ENCODE data around the gene TMEM63A. TPM values are rescaled to one million over a fixed set of nuclear protein-coding genes. Genes with fewer than 3 reads are reported as not detected.

TMEM63A gene
- total RNA-seq, 1 experiment from 2014 or later: 91.7 TPM

DNA sequence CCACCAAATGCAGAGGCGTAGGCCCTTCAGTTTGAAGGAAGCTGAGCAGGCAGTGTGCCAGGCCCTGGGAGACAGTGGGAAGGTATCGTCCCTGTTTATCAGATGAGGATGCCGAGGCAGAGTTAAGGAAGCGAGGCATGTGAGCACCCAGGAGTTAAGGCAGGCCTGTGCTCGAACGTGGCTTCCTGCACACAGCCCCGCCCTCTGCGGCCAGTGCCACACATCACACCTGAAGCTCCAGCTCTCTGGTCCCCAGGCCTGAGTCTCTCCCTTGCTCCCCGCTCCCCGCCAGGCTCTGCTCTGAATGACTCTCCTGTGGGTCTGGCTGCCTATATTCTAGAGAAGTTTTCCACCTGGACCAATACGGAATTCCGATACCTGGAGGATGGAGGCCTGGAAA, 40.1 kb downstream of the TMEM63A start (continued):
- TF ChIP-seq, protein P1, sequence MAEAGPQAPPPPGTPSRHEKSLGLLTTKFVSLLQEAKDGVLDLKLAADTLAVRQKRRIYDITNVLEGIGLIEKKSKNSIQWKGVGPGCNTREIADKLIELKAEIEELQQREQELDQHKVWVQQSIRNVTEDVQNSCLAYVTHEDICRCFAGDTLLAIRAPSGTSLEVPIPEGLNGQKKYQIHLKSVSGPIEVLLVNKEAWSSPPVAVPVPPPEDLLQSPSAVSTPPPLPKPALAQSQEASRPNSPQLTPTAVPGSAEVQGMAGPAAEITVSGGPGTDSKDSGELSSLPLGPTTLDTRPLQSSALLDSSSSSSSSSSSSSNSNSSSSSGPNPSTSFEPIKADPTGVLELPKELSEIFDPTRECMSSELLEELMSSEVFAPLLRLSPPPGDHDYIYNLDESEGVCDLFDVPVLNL (CRISPR knock-in tag; IDR thresholded peaks at IDR 0.05; ENCODE audit: borderline replicate concordance, low read depth): no peak

DNA sequence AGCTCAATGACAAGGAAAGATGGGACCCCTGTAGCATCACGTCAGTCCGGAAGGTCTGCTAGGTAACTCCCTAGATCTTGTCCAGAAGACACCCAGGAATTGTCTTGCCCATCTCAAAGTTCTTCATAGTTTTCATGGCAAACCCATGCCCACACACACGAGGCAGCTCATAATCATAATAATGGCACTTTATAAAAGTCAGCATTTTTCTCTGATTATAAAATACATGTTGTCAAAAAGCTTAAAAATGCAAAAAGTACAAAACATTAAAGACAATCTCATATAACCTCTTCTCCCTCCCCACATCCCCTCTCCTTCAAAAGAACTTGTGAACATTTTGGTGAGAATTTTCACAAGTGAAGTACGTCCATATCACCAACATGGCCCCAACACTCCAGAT, 41.5 kb downstream of the TMEM63A start:
- H3K4me1 Mint-ChIP-seq: peaks cover 7% of the 10 kb centered on the region
- H3K36me3 Mint-ChIP-seq: peaks cover 26% of the 10 kb centered on the region
- no peaks in the 10 kb centered on the region for H3K9me3 Mint-ChIP-seq
- no peak overlapping the region for H3K27ac Mint-ChIP-seq
- DNase-seq (ENCODE audit: low spot score) (no peak), ATAC-seq (no peak)
- no peak overlapping the region for H3K4me3 Mint-ChIP-seq
- TF ChIP-seq, protein P2, sequence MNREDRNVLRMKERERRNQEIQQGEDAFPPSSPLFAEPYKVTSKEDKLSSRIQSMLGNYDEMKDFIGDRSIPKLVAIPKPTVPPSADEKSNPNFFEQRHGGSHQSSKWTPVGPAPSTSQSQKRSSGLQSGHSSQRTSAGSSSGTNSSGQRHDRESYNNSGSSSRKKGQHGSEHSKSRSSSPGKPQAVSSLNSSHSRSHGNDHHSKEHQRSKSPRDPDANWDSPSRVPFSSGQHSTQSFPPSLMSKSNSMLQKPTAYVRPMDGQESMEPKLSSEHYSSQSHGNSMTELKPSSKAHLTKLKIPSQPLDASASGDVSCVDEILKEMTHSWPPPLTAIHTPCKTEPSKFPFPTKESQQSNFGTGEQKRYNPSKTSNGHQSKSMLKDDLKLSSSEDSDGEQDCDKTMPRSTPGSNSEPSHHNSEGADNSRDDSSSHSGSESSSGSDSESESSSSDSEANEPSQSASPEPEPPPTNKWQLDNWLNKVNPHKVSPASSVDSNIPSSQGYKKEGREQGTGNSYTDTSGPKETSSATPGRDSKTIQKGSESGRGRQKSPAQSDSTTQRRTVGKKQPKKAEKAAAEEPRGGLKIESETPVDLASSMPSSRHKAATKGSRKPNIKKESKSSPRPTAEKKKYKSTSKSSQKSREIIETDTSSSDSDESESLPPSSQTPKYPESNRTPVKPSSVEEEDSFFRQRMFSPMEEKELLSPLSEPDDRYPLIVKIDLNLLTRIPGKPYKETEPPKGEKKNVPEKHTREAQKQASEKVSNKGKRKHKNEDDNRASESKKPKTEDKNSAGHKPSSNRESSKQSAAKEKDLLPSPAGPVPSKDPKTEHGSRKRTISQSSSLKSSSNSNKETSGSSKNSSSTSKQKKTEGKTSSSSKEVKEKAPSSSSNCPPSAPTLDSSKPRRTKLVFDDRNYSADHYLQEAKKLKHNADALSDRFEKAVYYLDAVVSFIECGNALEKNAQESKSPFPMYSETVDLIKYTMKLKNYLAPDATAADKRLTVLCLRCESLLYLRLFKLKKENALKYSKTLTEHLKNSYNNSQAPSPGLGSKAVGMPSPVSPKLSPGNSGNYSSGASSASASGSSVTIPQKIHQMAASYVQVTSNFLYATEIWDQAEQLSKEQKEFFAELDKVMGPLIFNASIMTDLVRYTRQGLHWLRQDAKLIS (CRISPR knock-in tag; IDR thresholded peaks at IDR 0.05; ENCODE audit: borderline replicate concordance): no peak
- TF ChIP-seq SMAD4 (CRISPR knock-in tag; IDR thresholded peaks at IDR 0.05): no peak
- TF ChIP-seq, protein P3, sequence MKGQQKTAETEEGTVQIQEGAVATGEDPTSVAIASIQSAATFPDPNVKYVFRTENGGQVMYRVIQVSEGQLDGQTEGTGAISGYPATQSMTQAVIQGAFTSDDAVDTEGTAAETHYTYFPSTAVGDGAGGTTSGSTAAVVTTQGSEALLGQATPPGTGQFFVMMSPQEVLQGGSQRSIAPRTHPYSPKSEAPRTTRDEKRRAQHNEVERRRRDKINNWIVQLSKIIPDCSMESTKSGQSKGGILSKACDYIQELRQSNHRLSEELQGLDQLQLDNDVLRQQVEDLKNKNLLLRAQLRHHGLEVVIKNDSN (CRISPR knock-in tag; IDR thresholded peaks at IDR 0.05): no peak
- TF ChIP-seq, protein P4, sequence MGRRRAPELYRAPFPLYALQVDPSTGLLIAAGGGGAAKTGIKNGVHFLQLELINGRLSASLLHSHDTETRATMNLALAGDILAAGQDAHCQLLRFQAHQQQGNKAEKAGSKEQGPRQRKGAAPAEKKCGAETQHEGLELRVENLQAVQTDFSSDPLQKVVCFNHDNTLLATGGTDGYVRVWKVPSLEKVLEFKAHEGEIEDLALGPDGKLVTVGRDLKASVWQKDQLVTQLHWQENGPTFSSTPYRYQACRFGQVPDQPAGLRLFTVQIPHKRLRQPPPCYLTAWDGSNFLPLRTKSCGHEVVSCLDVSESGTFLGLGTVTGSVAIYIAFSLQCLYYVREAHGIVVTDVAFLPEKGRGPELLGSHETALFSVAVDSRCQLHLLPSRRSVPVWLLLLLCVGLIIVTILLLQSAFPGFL (CRISPR knock-in tag; IDR thresholded peaks at IDR 0.05; ENCODE audit: borderline replicate concordance): no peak
- ChIA-PET POLR2A (no interaction called here), CTCF (interaction anchor here (1.1 kb wide), 1 partner anchor 30 kb away, joined by 3 read pairs; no protein-coding TSS in a partner anchor)
- no peaks in the 10 kb centered on the region for H3K27me3 Mint-ChIP-seq (ENCODE audit: low read depth)

DNA sequence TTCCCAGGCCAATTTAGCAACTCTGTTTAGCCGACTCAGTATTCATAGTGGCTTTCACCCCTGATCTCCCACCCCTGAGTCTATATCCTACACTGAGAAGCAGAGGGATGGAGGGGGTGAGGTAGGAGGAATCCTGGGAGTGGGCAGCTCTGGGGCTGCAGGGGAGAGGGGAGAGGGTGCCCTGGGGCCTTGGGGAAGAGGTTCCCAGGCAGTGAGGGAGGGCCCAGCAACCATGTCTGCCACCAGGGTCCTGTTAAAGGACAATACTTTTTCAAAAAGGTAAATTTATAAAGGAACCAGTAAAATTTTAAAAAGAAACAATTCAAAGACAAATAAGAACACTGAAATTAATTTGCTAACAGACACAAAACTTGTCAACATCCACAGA, 42.0 kb downstream of the TMEM63A start:
- CTCF ChIA-PET: no interaction called here
- DNase-seq (ENCODE audit: low spot score) (no peak), ATAC-seq (no peak)
- Mint-ChIP-seq H3K9me3 (no peaks in the 10 kb centered on the region), H3K36me3 (peaks cover 28% of the 10 kb centered on the region), H3K4me1 (peaks cover 4% of the 10 kb centered on the region; the same call in 1 of the 2 replicates), H3K27ac (no peak overlapping the region), H3K27me3 (ENCODE audit: low read depth) (no peaks in the 10 kb centered on the region), H3K4me3 (no peak overlapping the region)
- POLR2A ChIA-PET: no interaction called here
- TF ChIP-seq, protein P4 (CRISPR knock-in tag; IDR thresholded peaks at IDR 0.05; ENCODE audit: borderline replicate concordance): no peak
- TF ChIP-seq, protein P5, sequence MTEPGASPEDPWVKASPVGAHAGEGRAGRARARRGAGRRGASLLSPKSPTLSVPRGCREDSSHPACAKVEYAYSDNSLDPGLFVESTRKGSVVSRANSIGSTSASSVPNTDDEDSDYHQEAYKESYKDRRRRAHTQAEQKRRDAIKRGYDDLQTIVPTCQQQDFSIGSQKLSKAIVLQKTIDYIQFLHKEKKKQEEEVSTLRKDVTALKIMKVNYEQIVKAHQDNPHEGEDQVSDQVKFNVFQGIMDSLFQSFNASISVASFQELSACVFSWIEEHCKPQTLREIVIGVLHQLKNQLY (CRISPR knock-in tag; IDR thresholded peaks at IDR 0.05): no peak
- TF ChIP-seq, protein P6, sequence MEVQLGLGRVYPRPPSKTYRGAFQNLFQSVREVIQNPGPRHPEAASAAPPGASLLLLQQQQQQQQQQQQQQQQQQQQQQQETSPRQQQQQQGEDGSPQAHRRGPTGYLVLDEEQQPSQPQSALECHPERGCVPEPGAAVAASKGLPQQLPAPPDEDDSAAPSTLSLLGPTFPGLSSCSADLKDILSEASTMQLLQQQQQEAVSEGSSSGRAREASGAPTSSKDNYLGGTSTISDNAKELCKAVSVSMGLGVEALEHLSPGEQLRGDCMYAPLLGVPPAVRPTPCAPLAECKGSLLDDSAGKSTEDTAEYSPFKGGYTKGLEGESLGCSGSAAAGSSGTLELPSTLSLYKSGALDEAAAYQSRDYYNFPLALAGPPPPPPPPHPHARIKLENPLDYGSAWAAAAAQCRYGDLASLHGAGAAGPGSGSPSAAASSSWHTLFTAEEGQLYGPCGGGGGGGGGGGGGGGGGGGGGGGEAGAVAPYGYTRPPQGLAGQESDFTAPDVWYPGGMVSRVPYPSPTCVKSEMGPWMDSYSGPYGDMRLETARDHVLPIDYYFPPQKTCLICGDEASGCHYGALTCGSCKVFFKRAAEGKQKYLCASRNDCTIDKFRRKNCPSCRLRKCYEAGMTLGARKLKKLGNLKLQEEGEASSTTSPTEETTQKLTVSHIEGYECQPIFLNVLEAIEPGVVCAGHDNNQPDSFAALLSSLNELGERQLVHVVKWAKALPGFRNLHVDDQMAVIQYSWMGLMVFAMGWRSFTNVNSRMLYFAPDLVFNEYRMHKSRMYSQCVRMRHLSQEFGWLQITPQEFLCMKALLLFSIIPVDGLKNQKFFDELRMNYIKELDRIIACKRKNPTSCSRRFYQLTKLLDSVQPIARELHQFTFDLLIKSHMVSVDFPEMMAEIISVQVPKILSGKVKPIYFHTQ (CRISPR knock-in tag; IDR thresholded peaks at IDR 0.05): no peak
- TF ChIP-seq NR2C2 (CRISPR knock-in tag; IDR thresholded peaks at IDR 0.05): no peak
- TF ChIP-seq RORB (CRISPR knock-in tag; IDR thresholded peaks at IDR 0.05): no peak
- no peak for TF ChIP-seq FOXJ3 (CRISPR knock-in tag; IDR thresholded peaks at IDR 0.05; ENCODE audit: borderline replicate concordance)
- TF ChIP-seq TP53 (CRISPR knock-in tag; IDR thresholded peaks at IDR 0.05): no peak
- TF ChIP-seq ZBTB21 (CRISPR knock-in tag; IDR thresholded peaks at IDR 0.05; ENCODE audit: borderline replicate concordance): no peak
- TF ChIP-seq EMX1 (CRISPR knock-in tag; IDR thresholded peaks at IDR 0.05): no peak
- no peak for TF ChIP-seq ZNF671 (CRISPR knock-in tag; IDR thresholded peaks at IDR 0.05)
- TF ChIP-seq ZNF121 (CRISPR knock-in tag; IDR thresholded peaks at IDR 0.05): no peak
- TF ChIP-seq SMAD4 (CRISPR knock-in tag; IDR thresholded peaks at IDR 0.05): no peak
- no peak for TF ChIP-seq CTCF (IDR thresholded peaks at IDR 0.05)
- TF ChIP-seq CDX4 (CRISPR knock-in tag; IDR thresholded peaks at IDR 0.05; ENCODE audit: borderline replicate concordance): no peak
